ENCODE data around the gene JAG2. TPM values are rescaled to one million over a fixed set of nuclear protein-coding genes. Genes with fewer than 3 reads are reported as not detected.
A peak's percentile ranks its signal among the peaks of the same experiment; 100 is the strongest.
"Not testable (repeated sequence)": the region's sequence is repeated elsewhere in the genome, so short reads cannot be mapped to it uniquely, and the experiment has no call there.

Gene JAG2
- total RNA-seq, 1 donor from 2014 or later = 37.5 TPM

DNA sequence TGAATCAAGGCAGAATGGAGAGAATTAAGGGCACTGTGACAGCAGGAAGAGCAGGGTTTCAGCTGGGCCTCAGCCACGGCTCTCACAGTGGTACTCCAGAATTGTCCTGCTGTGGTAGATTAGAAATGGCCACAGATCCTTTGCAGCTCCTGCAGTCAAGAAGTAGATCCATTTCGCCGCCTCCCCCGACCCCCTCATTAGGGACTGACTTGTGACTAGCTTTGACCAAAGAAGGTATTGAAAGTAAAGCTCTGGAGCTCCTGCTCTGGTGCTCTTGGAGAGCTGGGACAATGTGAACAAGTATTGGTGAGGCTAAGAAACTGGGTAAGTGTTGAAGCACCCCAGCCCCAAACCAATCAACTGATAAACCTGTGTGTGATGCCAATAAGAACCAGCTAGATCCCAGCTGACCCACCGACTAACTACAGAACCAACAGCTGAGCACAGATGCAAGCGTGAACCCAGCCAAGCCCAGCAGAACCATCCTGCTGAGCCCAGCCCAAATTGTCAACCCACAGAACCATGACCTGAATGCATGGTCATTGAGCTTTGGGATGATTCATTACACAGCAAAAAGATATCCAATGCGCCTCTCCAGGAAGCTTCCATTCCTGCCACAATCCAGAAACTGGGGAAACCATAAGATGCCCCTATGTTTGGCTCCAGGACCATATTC is 50.7 kb downstream of the JAG2 start:
- DNase-seq (ENCODE audit: low read depth in 2 of 2) = no peak

GRCh38 chr14:105117257-105117646 is 51.3 kb downstream of the JAG2 start:
- no peak for DNase-seq (ENCODE audit: low read depth in 2 of 2)

- no peak for DNase-seq (ENCODE audit: low read depth in 2 of 2)
These were observed 51.9 kb downstream of the JAG2 start for GRCh38 chr14:105116451-105117256.

GRCh38 chr14:105109243-105109642 is 59.3 kb downstream of the JAG2 start:
- not testable (repeated sequence) for DNase-seq (ENCODE audit: low read depth in 2 of 2)

- DNase-seq (ENCODE audit: low read depth in 2 of 2) = no peak
These were observed 60.1 kb downstream of the JAG2 start for GRCh38 chr14:105108516-105108864.

GRCh38 chr14:105107781-105108515 is 60.6 kb downstream of the JAG2 start:
- DNase-seq (ENCODE audit: low read depth in 2 of 2) = no peak

- no peak for DNase-seq (ENCODE audit: low read depth in 2 of 2)
These were observed 61.2 kb downstream of the JAG2 start for GRCh38 chr14:105107351-105107750.

DNA sequence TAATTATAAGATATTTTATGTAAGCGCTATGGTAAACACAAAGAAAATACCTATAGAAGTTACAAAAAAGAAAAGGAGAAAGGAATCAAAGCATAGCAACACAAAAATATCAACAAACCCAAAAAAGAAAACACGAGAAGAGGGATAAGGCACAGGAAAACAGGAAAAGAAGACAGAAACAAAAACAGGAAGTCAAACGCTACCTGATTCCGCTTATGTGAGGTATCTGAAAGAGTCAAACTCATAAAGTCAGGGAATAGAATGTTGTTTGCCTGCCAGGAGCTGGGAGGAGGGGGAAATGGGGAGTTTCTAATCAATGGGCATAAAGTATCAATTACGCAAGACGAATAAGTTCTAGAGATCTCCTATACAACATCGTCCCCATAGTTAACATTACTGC is 63.4 kb downstream of the JAG2 start:
- DNase-seq (ENCODE audit: low read depth in 2 of 2) = no peak

DNA sequence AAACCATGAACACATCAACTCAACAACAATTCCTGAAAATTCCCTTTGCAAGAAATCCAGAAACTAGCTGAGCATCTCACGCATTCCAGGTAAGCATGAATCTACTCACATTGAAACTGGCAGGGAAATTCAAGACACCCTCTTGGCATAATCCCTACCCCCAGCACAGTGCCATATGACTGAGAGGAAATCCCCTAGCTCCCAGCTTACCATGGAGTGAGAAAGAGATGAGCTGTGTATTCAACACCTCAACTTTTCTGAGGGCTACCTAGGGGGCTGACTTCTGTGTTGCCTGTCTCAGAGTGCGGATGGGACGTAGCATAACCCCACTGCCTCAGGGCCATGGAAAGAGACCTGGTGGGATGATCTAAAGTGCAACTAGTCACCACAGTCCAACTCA is 65.7 kb downstream of the JAG2 start:
- no peak for DNase-seq (ENCODE audit: low read depth in 2 of 2)

DNA sequence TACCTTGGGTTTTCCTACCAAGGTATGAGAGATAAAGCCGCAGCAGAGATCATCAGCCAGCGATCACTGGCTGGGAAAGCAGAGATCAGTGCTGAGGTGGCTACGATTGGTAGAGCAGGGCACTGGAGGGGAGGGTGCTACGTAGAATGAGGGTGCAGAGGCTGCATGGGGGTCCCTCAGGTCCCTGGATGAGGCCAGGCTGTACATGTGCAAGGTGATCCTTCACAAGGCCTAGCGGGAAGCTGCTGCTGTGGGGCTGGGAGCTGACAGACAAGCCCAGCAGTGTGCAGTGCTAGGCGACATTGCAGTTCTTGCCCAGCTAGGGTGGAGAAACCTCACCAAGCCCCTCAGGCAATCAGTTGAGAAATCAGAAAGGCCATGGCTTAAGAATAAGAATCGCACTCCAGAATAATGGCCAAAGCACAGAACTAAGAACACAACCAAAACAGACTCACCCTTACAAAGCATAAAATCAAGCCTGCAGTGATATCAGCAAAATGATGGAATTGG is 66.2 kb downstream of the JAG2 start:
- no peak for DNase-seq (ENCODE audit: low read depth in 2 of 2)

GRCh38 chr14:105100910-105101309 is 67.7 kb downstream of the JAG2 start:
- no peak for DNase-seq (ENCODE audit: low read depth in 2 of 2)

GRCh38 chr14:105099778-105100177 is 68.8 kb downstream of the JAG2 start:
- DNase-seq (ENCODE audit: low read depth in 2 of 2) = no peak

GRCh38 chr14:105098316-105098715 is 70.3 kb downstream of the JAG2 start:
- no peak for DNase-seq (ENCODE audit: low read depth in 2 of 2)

DNA sequence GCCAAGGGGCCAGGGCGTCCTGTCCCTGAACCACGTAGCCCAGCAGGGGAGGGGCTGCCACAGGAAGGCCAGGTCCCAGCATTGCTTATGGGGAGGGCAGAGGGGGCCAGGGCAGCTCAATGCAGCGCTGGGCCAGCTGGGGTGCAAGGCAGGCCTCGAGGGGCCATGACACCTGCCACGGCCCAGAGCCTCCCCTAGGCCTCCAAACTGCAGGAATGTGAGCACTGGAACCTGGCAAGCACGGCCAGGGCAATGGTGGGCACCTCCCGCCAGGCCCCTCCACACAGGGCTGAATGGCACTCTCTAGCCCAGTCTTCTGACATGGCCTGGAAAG is 70.8 kb downstream of the JAG2 start:
- no peak for DNase-seq (ENCODE audit: low read depth in 2 of 2)

DNA sequence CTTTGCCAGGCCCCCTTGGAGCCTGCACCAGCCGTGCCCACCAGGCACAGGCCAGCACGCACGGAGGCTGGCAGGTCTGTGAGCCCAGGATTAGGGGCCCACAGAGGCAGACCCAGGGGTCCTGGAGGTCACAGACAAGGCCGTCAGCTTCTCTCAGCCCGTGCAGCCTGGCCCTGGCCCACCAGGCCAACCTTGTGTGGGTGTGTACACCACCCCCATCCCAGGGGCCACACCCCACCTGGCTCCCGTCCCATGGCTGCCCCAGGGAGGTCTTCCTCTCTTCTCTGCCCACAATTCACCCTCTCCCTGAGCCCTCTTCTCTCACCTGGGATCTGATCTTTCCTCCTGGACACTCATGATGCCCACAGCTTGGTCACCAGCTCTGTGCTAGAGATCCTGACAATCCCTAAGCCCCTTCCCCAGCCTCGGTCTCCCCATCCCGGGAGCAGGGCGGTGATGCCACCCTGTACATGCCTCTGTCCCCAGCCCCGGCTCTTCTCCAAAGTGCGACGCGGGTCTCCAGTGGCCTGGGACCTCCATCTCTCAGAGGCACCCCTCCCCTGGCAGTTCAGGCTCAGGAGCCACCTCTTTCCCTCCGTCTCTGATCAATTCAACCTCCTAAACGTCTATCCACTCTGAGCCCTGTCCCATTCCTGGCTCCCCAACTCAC is 72.2 kb downstream of the JAG2 start:
- DNase-seq (ENCODE audit: low read depth in 2 of 2) = no peak

GRCh38 chr14:105095236-105095805 is 73.3 kb downstream of the JAG2 start:
- DNase-seq (ENCODE audit: low read depth in 2 of 2) = no peak

DNA sequence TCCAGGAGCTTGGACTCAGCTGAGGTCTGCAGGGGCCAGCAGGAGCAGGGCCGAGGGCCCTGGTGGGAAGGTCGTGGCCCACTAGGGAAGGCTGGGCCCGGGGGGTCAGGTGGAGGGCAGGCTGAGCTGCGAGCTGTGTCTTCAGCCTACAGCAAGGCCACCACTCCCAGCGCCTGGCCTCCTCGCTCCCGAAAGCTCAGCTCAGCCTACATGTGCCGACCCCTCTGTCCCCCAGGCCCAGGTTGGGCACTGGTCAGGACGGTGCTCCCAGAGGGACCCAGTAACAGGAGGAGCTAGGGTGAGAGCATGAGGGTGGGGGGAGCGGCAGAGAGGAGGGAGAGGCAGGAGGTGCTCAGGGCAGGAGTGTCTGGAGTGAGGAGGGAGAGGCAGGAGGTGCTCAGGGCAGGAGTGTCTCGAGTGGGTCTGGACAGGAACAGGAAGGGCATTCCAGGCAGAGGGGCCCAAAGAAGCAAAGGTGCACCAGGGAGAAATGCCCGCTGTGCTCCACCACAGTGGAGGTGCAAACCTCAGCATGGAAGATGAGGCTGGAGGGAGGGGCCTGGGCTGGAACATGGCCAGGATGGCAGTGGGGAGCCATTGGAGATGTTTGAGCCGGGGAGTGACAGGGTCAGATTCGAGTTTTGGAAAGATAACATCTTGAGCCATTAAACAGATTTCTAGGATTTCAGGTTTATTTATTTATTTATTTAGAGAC is 74.2 kb downstream of the JAG2 start:
- DNase-seq (ENCODE audit: low read depth in 2 of 2) = no peak

- peak; percentile 34 to 77 for DNase-seq (ENCODE audit: low read depth in 2 of 2)
These were observed 75.0 kb downstream of the JAG2 start for GRCh38 chr14:105093431-105094192.

DNA sequence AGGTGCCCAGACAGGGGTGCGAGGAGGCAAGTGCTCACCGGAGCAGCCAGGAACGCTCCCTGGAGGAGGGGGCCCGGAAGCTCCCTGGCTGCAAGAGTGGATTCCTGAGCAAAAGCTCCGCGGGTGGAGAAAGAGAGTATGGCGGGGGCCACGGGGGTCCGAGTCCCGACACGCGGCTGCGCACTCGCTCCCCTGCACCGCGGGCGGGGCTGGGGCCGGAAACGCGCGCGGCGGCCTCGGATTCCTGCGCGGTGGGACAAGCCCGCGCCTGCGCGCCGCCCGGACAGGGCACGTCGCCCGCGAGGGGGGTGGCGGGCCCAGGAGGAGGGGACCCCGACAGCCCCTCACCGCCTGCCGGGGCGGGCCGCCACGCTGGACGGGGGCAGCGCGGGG is 75.5 kb downstream of the JAG2 start:
- peak; percentile 27 to 63 for DNase-seq (ENCODE audit: low read depth in 2 of 2)

Measured in dermis microvascular lymphatic vessel endothelial cell (primary cell).